Fibroblast of lung (primary cell): ENCODE results near the gene A3GALT2. TPM values are rescaled to one million over a fixed set of nuclear protein-coding genes. Genes with fewer than 3 reads are reported as not detected.

Experiments used
- DNase-seq, 2 donors: peaks; one replicate each; pipeline versions ENCODE4 v3.0.0 to v3.0.0-alpha.2; 2010; ENCODE audit warnings: low read depth in 2 of 2
- H2AFZ ChIP-seq: 2 replicates; pipeline ENCODE4 v1.5.1; 2012; ENCODE audit warnings: low read length, control low read depth, inconsistent platforms
- H3K27ac ChIP-seq: 2 replicates; pipeline ENCODE4 v1.5.1; 2011; ENCODE audit warnings: low read length, control low read depth; ENCODE audit not compliant: insufficient read depth
- H3K27me3 ChIP-seq: 2 replicates; pipeline ENCODE4 v1.5.1; 2011; ENCODE audit warnings: mild to moderate bottlenecking, low read length; ENCODE audit not compliant: control insufficient read depth, insufficient read depth
- H3K36me3 ChIP-seq: 2 replicates; pipeline ENCODE4 v1.5.1; 2011; ENCODE audit warnings: low read length; ENCODE audit not compliant: control insufficient read depth, insufficient read depth
- H3K4me1 ChIP-seq: 2 replicates; pipeline ENCODE4 v1.5.1; 2011; ENCODE audit warnings: low read length; ENCODE audit not compliant: control insufficient read depth, insufficient read depth; ENCODE audit errors: extremely low read depth
- H3K4me2 ChIP-seq: 2 replicates; pipeline ENCODE4 v1.5.1; 2011; ENCODE audit warnings: low read length, control low read depth; ENCODE audit not compliant: insufficient read depth; ENCODE audit errors: extremely low read depth
- H3K4me3 ChIP-seq, 4 experiments: fragments of 200-600 bp in 1 of 4; sonication (generic) in 1 of 4; replicated peaks in 1 of 4; 2 replicates each; pipeline ENCODE4 v1.5.1; 2011 to 2016; ENCODE audit warnings: low read length in 4 of 4, low read depth in 3 of 4, mild to moderate bottlenecking in 3 of 4, control low read depth in 2 of 4, inconsistent platforms in 1 of 4, mixed read lengths in 1 of 4; ENCODE audit not compliant: insufficient read depth in 1 of 4; ENCODE audit errors: control extremely low read depth in 1 of 4
- H3K79me2 ChIP-seq: 2 replicates; pipeline ENCODE4 v1.5.1; 2012; ENCODE audit warnings: mild to moderate bottlenecking, low read length, inconsistent platforms; ENCODE audit not compliant: control insufficient read depth, insufficient read depth
- H3K9ac ChIP-seq: 2 replicates; pipeline ENCODE4 v1.5.1; 2011; ENCODE audit warnings: mild to moderate bottlenecking, low read length, control low read depth; ENCODE audit not compliant: insufficient read depth
- H3K9me3 ChIP-seq: 2 replicates; pipeline ENCODE4 v1.5.1; 2012; ENCODE audit warnings: low read depth, low read length; ENCODE audit not compliant: control insufficient read depth, insufficient read depth
- H4K20me1 ChIP-seq: 2 replicates; pipeline ENCODE4 v1.5.1; 2011; ENCODE audit warnings: low read length; ENCODE audit not compliant: control insufficient read depth, insufficient read depth; ENCODE audit errors: extremely low read depth
- EZH2 ChIP-seq: IDR thresholded peaks from 2 replicates; pipeline ENCODE4 v1.5.1; 2012; ENCODE audit warnings: low read length, control low read depth, mild to moderate bottlenecking; ENCODE audit errors: missing control alignments
- polyA plus RNA-seq, 2 donors: library from polyadenylated mRNA; depleted of rRNA in 1 of 2; stranded (reverse) in 1 of 2; unstranded in 1 of 2; fragments of >200 nt; gene quantifications; 2 replicates each; pipeline ENCODE4 v1.2.1, GENCODE V29; 2011 to 2012; ENCODE audit warnings: missing spikeins in 1 of 2
- total RNA-seq: library from RNA; depleted of rRNA; stranded (reverse); fragments of >200 nt; gene quantifications from 2 replicates; pipeline ENCODE4 v1.2.1, GENCODE V29; 2014
- TF ChIP-seq, protein P1 (sequence below), 2 donors: IDR thresholded peaks in 1 of 2; conservative IDR thresholded peaks in 1 of 2; 1 replicate in 1 of 2; 2 replicates in 1 of 2; pipeline ENCODE4 v1.5.1; 2011 to 2012; ENCODE audit warnings: low read length in 2 of 2, control low read depth in 1 of 2, inconsistent platforms in 1 of 2, low read depth in 1 of 2, mild to moderate bottlenecking in 1 of 2

Gene A3GALT2
- total and polyA plus RNA-seq, 2 donors (not counting 1 experiment from before 2014, with no cell fraction given), result not detected

DNA sequence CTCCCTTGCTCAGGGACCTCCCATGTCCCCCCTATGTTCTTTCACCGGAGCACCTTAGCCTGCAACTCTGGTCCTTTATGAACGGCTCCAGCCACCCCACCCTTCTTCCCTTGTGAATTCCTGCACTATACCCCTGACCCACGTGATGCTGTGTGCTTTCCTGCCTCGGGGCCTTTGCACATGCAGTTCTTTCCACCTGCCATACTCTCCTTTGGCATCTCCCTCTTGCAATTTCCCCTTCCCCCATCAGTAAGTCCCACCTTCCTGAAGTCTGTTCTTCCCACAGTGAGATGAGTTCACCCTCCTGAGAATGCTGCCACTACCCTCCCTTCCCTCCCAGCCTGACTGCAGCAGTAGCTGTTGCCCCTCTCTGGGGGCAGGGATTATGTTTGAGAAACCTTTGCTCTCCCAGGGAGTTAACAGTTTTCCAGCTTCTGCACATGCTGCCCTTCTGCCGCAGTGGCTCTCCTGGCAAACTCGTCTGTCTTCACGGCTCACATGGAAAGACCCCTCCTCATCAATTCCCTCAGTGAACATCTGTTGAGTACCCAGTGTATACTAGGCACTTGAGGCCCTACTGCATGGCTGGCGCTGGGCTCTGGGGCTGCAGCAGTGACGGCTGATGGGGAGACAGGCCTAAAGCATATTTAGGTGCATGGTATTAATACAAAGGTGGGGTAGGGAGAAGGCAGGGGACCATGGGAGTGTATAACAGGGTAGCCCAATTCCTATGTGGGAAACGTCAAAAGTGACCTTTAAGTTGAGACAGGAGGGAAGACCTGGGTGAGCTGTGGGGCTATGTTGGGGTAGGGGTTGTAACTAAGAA is 54.9 kb downstream of the A3GALT2 start:
- Histone ChIP-seq H3K79me2 (peaks cover 2% of the 10 kb centered on the region), H3K9ac (no peak overlapping the region), H4K20me1 (no peaks in the 10 kb centered on the region), H3K4me2 (no peak overlapping the region), H3K4me3 (no peak overlapping the region), H3K4me1 (no peaks in the 10 kb centered on the region), H2AFZ (no peak overlapping the region), H3K9me3 (no peaks in the 10 kb centered on the region), H3K36me3 (no peaks in the 10 kb centered on the region), H3K27ac (no peak overlapping the region), H3K27me3 (no peaks in the 10 kb centered on the region)
- no peak for TF ChIP-seq EZH2
- TF ChIP-seq, protein P1, sequence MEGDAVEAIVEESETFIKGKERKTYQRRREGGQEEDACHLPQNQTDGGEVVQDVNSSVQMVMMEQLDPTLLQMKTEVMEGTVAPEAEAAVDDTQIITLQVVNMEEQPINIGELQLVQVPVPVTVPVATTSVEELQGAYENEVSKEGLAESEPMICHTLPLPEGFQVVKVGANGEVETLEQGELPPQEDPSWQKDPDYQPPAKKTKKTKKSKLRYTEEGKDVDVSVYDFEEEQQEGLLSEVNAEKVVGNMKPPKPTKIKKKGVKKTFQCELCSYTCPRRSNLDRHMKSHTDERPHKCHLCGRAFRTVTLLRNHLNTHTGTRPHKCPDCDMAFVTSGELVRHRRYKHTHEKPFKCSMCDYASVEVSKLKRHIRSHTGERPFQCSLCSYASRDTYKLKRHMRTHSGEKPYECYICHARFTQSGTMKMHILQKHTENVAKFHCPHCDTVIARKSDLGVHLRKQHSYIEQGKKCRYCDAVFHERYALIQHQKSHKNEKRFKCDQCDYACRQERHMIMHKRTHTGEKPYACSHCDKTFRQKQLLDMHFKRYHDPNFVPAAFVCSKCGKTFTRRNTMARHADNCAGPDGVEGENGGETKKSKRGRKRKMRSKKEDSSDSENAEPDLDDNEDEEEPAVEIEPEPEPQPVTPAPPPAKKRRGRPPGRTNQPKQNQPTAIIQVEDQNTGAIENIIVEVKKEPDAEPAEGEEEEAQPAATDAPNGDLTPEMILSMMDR (conservative IDR thresholded peaks at IDR 0.05 in 1 of 2, IDR thresholded peaks at IDR 0.05 in 1 of 2; ENCODE audit: low read depth in 1 of 2, low read length in 2 of 2), result no peak
- DNase-seq, result no peak

- Histone ChIP-seq H3K9ac (no peak overlapping the region), H3K9me3 (no peaks in the 10 kb centered on the region), H3K27me3 (no peaks in the 10 kb centered on the region), H3K4me1 (no peaks in the 10 kb centered on the region), H3K79me2 (peaks cover 7% of the 10 kb centered on the region), H2AFZ (no peak overlapping the region), H3K4me2 (no peak overlapping the region), H4K20me1 (no peaks in the 10 kb centered on the region), H3K27ac (no peak overlapping the region), H3K36me3 (no peaks in the 10 kb centered on the region), H3K4me3 (no peak overlapping the region)
- TF ChIP-seq, protein P1 (conservative IDR thresholded peaks at IDR 0.05 in 1 of 2, IDR thresholded peaks at IDR 0.05 in 1 of 2; ENCODE audit: low read depth in 1 of 2, low read length in 2 of 2), result no peak
- TF ChIP-seq EZH2, result no peak
- no peak for DNase-seq
These were observed 56.9 kb downstream of the A3GALT2 start for GRCh38 chr1:33263890-33264504.

DNA sequence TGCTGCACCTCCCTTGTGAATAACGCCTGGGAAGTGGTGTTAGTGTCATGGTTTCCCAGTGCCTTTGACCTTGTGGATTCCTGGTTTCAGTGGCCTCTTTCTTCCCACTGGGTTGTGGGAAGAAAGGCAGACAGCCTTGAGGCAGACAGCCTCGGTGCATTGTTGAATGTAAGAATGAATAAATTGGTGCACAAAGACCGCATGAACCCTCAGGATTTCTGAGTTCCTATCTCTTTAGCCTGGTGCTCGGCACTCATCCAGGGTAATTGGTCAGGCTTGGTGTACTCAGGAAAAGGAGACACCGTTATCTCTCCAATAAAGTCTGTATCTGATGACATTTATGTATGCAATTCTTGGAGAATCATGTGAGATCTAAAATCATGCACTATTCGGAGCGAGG is 59.6 kb downstream of the A3GALT2 start:
- TF ChIP-seq, protein P1 (conservative IDR thresholded peaks at IDR 0.05 in 1 of 2, IDR thresholded peaks at IDR 0.05 in 1 of 2; ENCODE audit: low read depth in 1 of 2, low read length in 2 of 2), result no peak
- TF ChIP-seq EZH2, result no peak
- H3K27ac ChIP-seq, result no peak overlapping the region
- no peaks in the 10 kb centered on the region for H3K36me3 ChIP-seq
- DNase-seq, result peak in 1 of 2 donors; percentile 54
- H3K4me2 ChIP-seq, result no peak overlapping the region
- peaks cover 23% of the 10 kb centered on the region for H3K79me2 ChIP-seq
- H3K27me3 ChIP-seq, result no peaks in the 10 kb centered on the region
- H4K20me1 ChIP-seq, result no peaks in the 10 kb centered on the region
- H3K9ac ChIP-seq, result no peak overlapping the region
- H2AFZ ChIP-seq, result no peak overlapping the region
- H3K4me1 ChIP-seq, result peaks cover 5% of the 10 kb centered on the region
- no peak overlapping the region for H3K4me3 ChIP-seq
- no peaks in the 10 kb centered on the region for H3K9me3 ChIP-seq
